K562 (cell line): ENCODE results near the gene PHKA2. TPM values are rescaled to one million over a fixed set of nuclear protein-coding genes. Genes with fewer than 3 reads are reported as not detected.

Experiments
- ATAC-seq: fragments of 200-7000 bp; cut with Tn5 transposase; 3 replicates; pipeline ENCODE4 v1.9.1; 2020; ENCODE audit warnings: moderate library complexity
- BruUV-seq: library from RNA; stranded (reverse); fragments of 400-500 nt; replicated peaks from 2 replicates; lab custom pipeline; 2021; lab: Mats Ljungman, UMichigan
- CTCF ChIA-PET: fragments of 300-600 bp; formaldehyde crosslinking; extraction: SDS; loops from one replicate; lab custom pipeline; 2021; ENCODE audit warnings: low intra/inter-chr PET ratio; lab: Yijun Ruan, JAX
- POLR2A ChIA-PET: fragments of 300-600, 350-650 bp; sonication (Branson Sonifier 250); formaldehyde crosslinking; extraction: SDS; loops from one replicate; lab custom pipeline; 2021; ENCODE audit warnings: antibody characterized with exemption, inconsistent platforms; lab: Yijun Ruan, JAX
- DNase-seq, 4 experiments: peaks; one replicate each; pipeline versions ENCODE4 v3.0.0 to v3.0.0-alpha.2; 2011 to 2018; ENCODE audit warnings: low spot score in 3 of 4, mixed read lengths in 3 of 4; ENCODE audit errors: extremely low read depth in 1 of 4
- FAIRE-seq: peaks from 2 replicates; lab custom pipeline; 2011; peaks lifted over from hg19 to GRCh38; lab: Jason Lieb, UNC
- H2AFZ ChIP-seq: 2 replicates; pipeline ENCODE4 v1.6.0; 2011; ENCODE audit warnings: low read depth, low read length, control low read depth, inconsistent platforms
- H3K27ac ChIP-seq: fragments of 200-600 bp; 3 replicates; pipeline ENCODE4 v1.8.0; 2011; ENCODE audit warnings: low read depth, mild to moderate bottlenecking, control low read depth, inconsistent platforms, low read length, moderate library complexity, mixed read lengths; ENCODE audit errors: extremely low read depth
- H3K27me3 ChIP-seq, 2 experiments: fragments of 300-600 bp in 1 of 2; 2 replicates in 1 of 2; 3 replicates in 1 of 2; pipeline versions ENCODE4 v1.6.0 to v1.8.0; 2011; ENCODE audit warnings: inconsistent platforms in 2 of 2, low read length in 2 of 2, mild to moderate bottlenecking in 1 of 2, mixed read lengths in 1 of 2, moderate library complexity in 1 of 2; ENCODE audit not compliant: control insufficient read depth in 2 of 2, insufficient read depth in 2 of 2
- H3K36me3 ChIP-seq: fragments of 300-600 bp; 3 replicates; pipeline ENCODE4 v1.8.0; 2011; ENCODE audit warnings: mild to moderate bottlenecking, low read length, inconsistent platforms; ENCODE audit not compliant: control insufficient read depth, insufficient read depth
- H3K4me1 ChIP-seq, 2 experiments: fragments of 200-600 bp in 1 of 2; replicated peaks in 1 of 2; 2 replicates in 1 of 2; 3 replicates in 1 of 2; pipeline versions ENCODE4 v1.5.1 to v1.8.0; 2011; ENCODE audit warnings: inconsistent platforms in 2 of 2, low read length in 2 of 2, mild to moderate bottlenecking in 1 of 2, mixed read lengths in 1 of 2, moderate library complexity in 1 of 2; ENCODE audit not compliant: control insufficient read depth in 2 of 2, insufficient read depth in 2 of 2
- H3K4me2 ChIP-seq: 2 replicates; pipeline ENCODE4 v1.6.1; 2011; ENCODE audit warnings: low read length, control low read depth, inconsistent platforms, mixed read lengths; ENCODE audit not compliant: insufficient read depth
- H3K4me3 ChIP-seq: fragments of 200-600 bp; sonication (generic), shearing (Covaris generic); 2 replicates; pipeline ENCODE4 v1.5.1; 2016; ENCODE audit warnings: control low read depth, inconsistent platforms
- H3K79me2 ChIP-seq: fragments of 200-600 bp; 3 replicates; pipeline ENCODE4 v1.8.0; 2011; ENCODE audit warnings: low read length, inconsistent platforms; ENCODE audit not compliant: control insufficient read depth, insufficient read depth
- H3K9ac ChIP-seq, 2 experiments: 2 replicates each; pipeline versions ENCODE4 v1.6.0 to v1.6.1; 2011; ENCODE audit warnings: low read depth in 2 of 2, low read length in 2 of 2, control low read depth in 1 of 2, inconsistent platforms in 1 of 2, mild to moderate bottlenecking in 1 of 2, mixed read lengths in 1 of 2; ENCODE audit not compliant: insufficient read depth in 1 of 2
- H3K9me1 ChIP-seq: one replicate; pipeline ENCODE4 v1.6.0; 2011; ENCODE audit warnings: inconsistent platforms, mild to moderate bottlenecking, low read length, moderate library complexity; ENCODE audit not compliant: control insufficient read depth, insufficient read depth
- H3K9me3 ChIP-seq: replicated peaks from 2 replicates; pipeline ENCODE4 v1.5.1; 2011; ENCODE audit warnings: low read depth, low read length, inconsistent platforms; ENCODE audit not compliant: control insufficient read depth, insufficient read depth
- H4K20me1 ChIP-seq: replicated peaks from 2 replicates; pipeline ENCODE4 v1.6.1; 2011; ENCODE audit warnings: low read length, inconsistent platforms, mixed read lengths; ENCODE audit not compliant: control insufficient read depth, insufficient read depth
- RAD51 ChIP-seq: fragments of 450-650 bp; IDR thresholded peaks from 2 replicates; pipeline ENCODE4 v1.7.1; 2016; ENCODE audit warnings: low read depth, mild to moderate bottlenecking, borderline replicate concordance
- ZNF76 ChIP-seq: fragments of 250-450 bp; sonication (Bioruptor Pico); IDR thresholded peaks from 2 replicates; pipeline ENCODE4 v1.4.0; 2020; ENCODE audit warnings: mild to moderate bottlenecking, moderate library complexity, borderline replicate concordance
- WGBS: fragments of 100-300 bp; shearing (Covaris generic); methylation state at CpG from one replicate; pipeline ENCODE4 v1.1.6; 2016; ENCODE audit warnings: low coverage, mixed read lengths; ENCODE audit not compliant: insufficient coverage; ENCODE audit errors: missing lambda C conversion rate; 5-methylcytosine and 5-hydroxymethylcytosine counted together
- in situ Hi-C: fragments of 300-500 bp; cut with MboI; formaldehyde crosslinking; loops from 4 replicates; pipeline ENCODE4 v1.15.0; 2018; ENCODE audit warnings: inconsistent platforms, mixed read lengths
- intact Hi-C: fragments of 100-400 bp; cut with micrococcal nuclease; formaldehyde crosslinking; loops from 2 replicates; pipeline ENCODE4 v1.14.2; 2022
- polyA plus RNA-seq, 8 experiments: library from polyadenylated mRNA; depleted of rRNA in 4 of 8; stranded (reverse) in 5 of 8; unstranded in 3 of 8; fragments of >200 nt; fragmentation: Nextera tagmentation in 2 of 8; fragmentation: Illumina TruSeq in 1 of 8; extraction: Ambion mirVana in 2 of 8; extraction: Trizol in 1 of 8; gene quantifications; 2 replicates each; pipeline versions ENCODE4 v1.2.1 to v1.2.3, GENCODE V29; 2011 to 2014; ENCODE audit warnings: inconsistent platforms in 1 of 8, missing spikeins in 1 of 8
- total RNA-seq, 7 experiments: library from RNA; depleted of rRNA in 6 of 7; stranded (reverse); fragments of >200 nt in 6 of 7; fragmentation: Illumina TruSeq in 2 of 7; extraction: Trizol in 2 of 7; gene quantifications; 2 replicates each; pipeline versions ENCODE4 v1.2.1 to v1.2.3, GENCODE V29; 2011 to 2021; ENCODE audit warnings: low replicate concordance in 1 of 7
- TF ChIP-seq, protein P1 (sequence below): fragments of 450-650 bp; formaldehyde crosslinking; IDR thresholded peaks from 2 replicates; pipeline ENCODE4 v1.4.0; 2020; ENCODE audit warnings: mild to moderate bottlenecking, mixed read lengths

PHKA2 gene
- total and polyA plus RNA-seq, 9 of the 15 experiments (the other 6 are each of a cell fraction or from before 2014, with no cell fraction given) = 2.8 to 33.1 (median 20.3) TPM

DNA sequence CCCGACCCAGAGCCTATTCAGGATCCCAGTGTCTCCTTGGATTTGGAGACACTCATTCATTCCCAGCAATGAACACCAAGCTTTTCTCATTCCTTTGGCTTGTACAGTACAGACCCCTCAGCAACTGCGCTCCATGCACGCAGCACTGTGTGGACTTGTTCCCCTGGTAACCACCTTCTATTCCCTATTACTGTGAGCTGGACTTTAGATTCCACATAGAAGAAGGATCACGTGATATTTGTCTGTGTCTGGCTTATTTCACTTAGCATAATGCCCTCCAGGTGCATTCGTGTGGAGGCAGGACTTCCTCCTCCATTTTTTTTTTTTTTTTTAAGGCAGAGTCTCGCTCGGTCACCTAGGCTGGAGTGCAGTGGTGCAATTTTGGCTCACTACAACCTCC lies 106.4 kb downstream of the PHKA2 start:
- no peak overlapping the region for H3K4me3 ChIP-seq
- H3K9me1 ChIP-seq = no peaks in the 10 kb centered on the region
- FAIRE-seq = no peak
- ChIA-PET CTCF (no interaction called here), POLR2A (interaction anchor here (0.5 kb wide), 1 partner anchor 1673 kb away, joined by 3 read pairs; no protein-coding TSS in a partner anchor)
- in situ Hi-C loops = no loop called here
- peak; percentile 36; the same call in 1 of the 2 replicates for TF ChIP-seq RAD51
- TF ChIP-seq, protein P1, sequence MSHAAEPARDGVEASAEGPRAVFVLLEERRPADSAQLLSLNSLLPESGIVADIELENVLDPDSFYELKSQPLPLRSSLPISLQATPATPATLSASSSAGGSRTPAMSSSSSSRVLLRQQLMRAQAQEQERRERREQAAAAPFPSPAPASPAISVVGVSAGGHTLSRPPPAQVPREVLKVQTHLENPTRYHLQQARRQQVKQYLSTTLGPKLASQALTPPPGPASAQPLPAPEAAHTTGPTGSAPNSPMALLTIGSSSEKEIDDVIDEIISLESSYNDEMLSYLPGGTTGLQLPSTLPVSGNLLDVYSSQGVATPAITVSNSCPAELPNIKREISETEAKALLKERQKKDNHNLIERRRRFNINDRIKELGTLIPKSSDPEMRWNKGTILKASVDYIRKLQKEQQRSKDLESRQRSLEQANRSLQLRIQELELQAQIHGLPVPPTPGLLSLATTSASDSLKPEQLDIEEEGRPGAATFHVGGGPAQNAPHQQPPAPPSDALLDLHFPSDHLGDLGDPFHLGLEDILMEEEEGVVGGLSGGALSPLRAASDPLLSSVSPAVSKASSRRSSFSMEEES (CRISPR knock-in tag) = peak; percentile 52
- TF ChIP-seq ZNF76 = no peak
- no peaks in the 10 kb centered on the region for H3K79me2 ChIP-seq
- H3K4me2 ChIP-seq = no peak overlapping the region
- H2AFZ ChIP-seq = no peak overlapping the region
- peaks cover 7 to 40% of the 10 kb centered on the region in 2 experiments; a peak in 4 of 5 replicates for H3K27me3 ChIP-seq
- BruUV-seq = no TSS peak
- no peak for ATAC-seq
- H3K4me1 ChIP-seq = peaks cover 0 to 5% of the 10 kb centered on the region in 2 experiments; a peak in 2 of 5 replicates
- WGBS = 20% methylated on average over 6 of the region's 7 CpGs
- intact Hi-C loops = no loop called here
- no peaks in the 10 kb centered on the region for H3K9me3 ChIP-seq
- no peak overlapping the region for H3K9ac ChIP-seq
- DNase-seq = no peak
- H4K20me1 ChIP-seq = 0 out of 2 replicates have a peak, but pooled peaks cover 5% of the 10 kb centered on the region
- no peaks in the 10 kb centered on the region for H3K36me3 ChIP-seq
- H3K27ac ChIP-seq = no peak overlapping the region
